Erythroblast (primary cell): ENCODE measurements around the gene AARS2.

Experiments used
- GATA1 ChIP-seq: IDR thresholded peaks from 2 replicates; pipeline ENCODE4 v1.6.1; 2011; ENCODE audit warnings: low read depth, mild to moderate bottlenecking, control low read depth, low read length, moderate library complexity
- POLR2A ChIP-seq: IDR thresholded peaks from 2 replicates; pipeline ENCODE4 v1.6.1; 2011; ENCODE audit warnings: mild to moderate bottlenecking, low read length

DNA sequence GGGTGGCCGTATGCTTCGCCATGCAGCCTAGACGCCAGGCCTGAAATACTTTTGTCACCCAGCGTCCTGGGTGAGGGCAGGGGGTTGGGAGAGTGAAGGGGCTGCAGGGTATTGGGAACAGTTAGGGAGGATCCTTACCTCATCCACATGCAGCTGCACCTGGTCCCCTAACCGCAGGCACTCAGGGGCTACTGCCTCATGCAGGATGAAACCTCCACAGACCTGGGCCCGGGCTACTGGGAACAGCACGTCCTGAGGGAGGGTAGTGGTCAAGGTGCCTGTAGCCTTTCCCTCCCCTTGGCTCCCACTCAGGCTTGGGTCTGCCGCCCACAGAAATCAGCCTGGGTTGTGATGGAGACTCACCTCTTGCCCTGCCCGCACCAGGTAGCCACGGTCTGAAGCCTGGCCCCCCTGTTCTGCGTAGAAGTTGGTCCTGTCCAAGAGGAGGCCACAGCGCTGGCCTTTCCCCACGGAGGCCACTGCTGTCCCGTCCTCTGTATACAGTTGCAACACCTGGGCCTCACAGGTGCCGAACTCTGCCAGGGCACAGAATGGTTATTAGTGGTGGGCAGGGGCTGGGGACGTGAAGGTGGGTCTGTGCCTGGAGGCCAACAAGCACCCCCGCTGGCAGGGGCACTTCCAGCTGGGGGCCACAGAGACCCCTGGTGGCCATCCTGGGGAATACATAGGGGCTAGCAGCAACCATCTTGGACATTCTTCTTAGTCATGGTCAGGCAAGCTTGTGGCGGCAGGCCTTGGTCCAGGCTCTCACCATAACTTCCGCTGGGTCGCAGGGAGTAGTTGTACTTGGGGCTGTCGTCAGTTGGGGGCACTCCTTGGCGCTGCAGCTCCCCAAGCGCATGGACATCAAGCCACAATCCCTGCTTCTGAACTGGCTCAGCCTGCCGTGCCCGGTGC is 8.6 kb downstream of the AARS2 start:
- TF ChIP-seq POLR2A (no peak), GATA1 (no peak)
